Body of pancreas (tissue), 4 donors: ENCODE data around the gene ASMT. TPM values are rescaled to one million over a fixed set of nuclear protein-coding genes. Genes with fewer than 3 reads are reported as not detected.
"Not testable (repeated sequence)": the region's sequence is repeated elsewhere in the genome, so short reads cannot be mapped to it uniquely, and the experiment has no call there.

ENCODE experiments used
- ATAC-seq: fragments of 150-250 bp; one replicate; pipeline ENCODE4 v1.9.1; 2016
- DNase-seq, 4 donors: peaks; one replicate each; pipeline ENCODE4 v3.0.0-alpha.2; 2019
- H3K27ac ChIP-seq, 4 donors: fragments of 200-600 bp; sonication (generic); 1 replicate in 3 of 4; 2 replicates in 1 of 4; pipeline versions ENCODE4 v1.5.1 to v1.6.1; 2016 to 2019; ENCODE audit warnings: mild to moderate bottlenecking in 1 of 4, mixed read lengths in 1 of 4, moderate library complexity in 1 of 4
- H3K27me3 ChIP-seq, 2 donors: fragments of 200-600 bp; sonication (generic); one replicate each; pipeline ENCODE4 v1.6.0; 2016; ENCODE audit warnings: mild to moderate bottlenecking in 1 of 2
- H3K36me3 ChIP-seq, 2 donors: fragments of 200-600 bp; sonication (generic); replicated peaks in 1 of 2; 2 replicates each; pipeline ENCODE4 v1.5.1; 2016; ENCODE audit warnings: low read depth in 2 of 2; ENCODE audit not compliant: insufficient read depth in 1 of 2
- H3K4me1 ChIP-seq: fragments of 200-600 bp; sonication (generic); one replicate; pipeline ENCODE4 v1.6.0; 2016
- H3K4me3 ChIP-seq, 2 donors: fragments of 200-600 bp; sonication (generic); 1 replicate in 1 of 2; 2 replicates in 1 of 2; pipeline ENCODE4 v1.5.1; 2016 to 2019
- H3K9me3 ChIP-seq, 3 donors: fragments of 200-600 bp; sonication (generic); 1 replicate in 2 of 3; 2 replicates in 1 of 3; pipeline ENCODE4 v1.5.1; 2016
- CTCF ChIP-seq, 7 experiments: fragments of 450-650 bp in 4 of 7; fragments of 200-600 bp in 3 of 7; sonication (generic) in 3 of 7; IDR thresholded peaks; one replicate each; pipeline ENCODE4 v1.5.1; 2016 to 2019; ENCODE audit warnings: antibody characterized with exemption in 7 of 7
- POLR2A ChIP-seq, 3 donors: fragments of 450-650 bp; IDR thresholded peaks; one replicate each; pipeline ENCODE4 v1.6.1; 2016; ENCODE audit warnings: antibody characterized with exemption in 3 of 3, mild to moderate bottlenecking in 2 of 3
- WGBS, 2 donors: methylation state at CpG; one replicate each; pipeline ENCODE4 v1.1.5; 2017; 5-methylcytosine and 5-hydroxymethylcytosine counted together
- intact Hi-C: fragments of 100-400 bp; cut with DNase I; formaldehyde crosslinking; loops from one replicate; pipeline ENCODE4 v1.15.1; 2023
- total RNA-seq, 2 donors: library from RNA; depleted of rRNA; stranded (reverse); fragments of >200 nt; gene quantifications; one replicate each; pipeline ENCODE4 v1.1.0, GENCODE V29; 2016

Gene ASMT
- total RNA-seq, 2 donors from 2014 or later, result not detected

GRCh38 chrX:1673337-1673736, 58.5 kb downstream of the ASMT start:
- Histone ChIP-seq H3K4me3 (no peak overlapping the region), H3K27me3 (no peaks in the 10 kb centered on the region), H3K9me3 (no peaks in the 10 kb centered on the region), H3K36me3 (no peaks in the 10 kb centered on the region), H3K4me1 (no peaks in the 10 kb centered on the region), H3K27ac (no peak overlapping the region)
- DNase-seq (peak in 3 of 4 donors; percentile 20 to 46 (median 39)), ATAC-seq (no peak)
- intact Hi-C loops, result no loop called here
- 58 to 61% methylated on average over 7 of the region's 7 CpGs for WGBS, 2 donors
- no peak for TF ChIP-seq POLR2A (IDR thresholded peaks at IDR 0.05)
- TF ChIP-seq CTCF (IDR thresholded peaks at IDR 0.05), result peak; percentile 18 to 79 (median 52)

GRCh38 chrX:1676866-1677265, 62.0 kb downstream of the ASMT start:
- ATAC-seq, result no peak
- Histone ChIP-seq H3K9me3 (no peaks in the 10 kb centered on the region), H3K4me3 (no peak overlapping the region), H3K4me1 (no peaks in the 10 kb centered on the region), H3K27me3 (no peaks in the 10 kb centered on the region), H3K36me3 (no peaks in the 10 kb centered on the region), H3K27ac (no peak overlapping the region)
- DNase-seq, result no peak
- WGBS, 2 donors, result 69 to 71% methylated on average over 10 to 14 of the region's 14 CpGs
- no peak for TF ChIP-seq POLR2A (IDR thresholded peaks at IDR 0.05)
- no peak for TF ChIP-seq CTCF (IDR thresholded peaks at IDR 0.05)
- intact Hi-C loops, result no loop called here

GRCh38 chrX:1679238-1679637, 64.4 kb downstream of the ASMT start:
- H3K27me3 ChIP-seq, result no peaks in the 10 kb centered on the region
- ATAC-seq (no peak), DNase-seq (no peak)
- WGBS, 2 donors, result 52 to 58% methylated on average over 9 of the region's 9 CpGs
- H3K9me3 ChIP-seq, result no peaks in the 10 kb centered on the region
- H3K4me3 ChIP-seq, result no peak overlapping the region
- TF ChIP-seq CTCF (IDR thresholded peaks at IDR 0.05) (no peak), POLR2A (IDR thresholded peaks at IDR 0.05) (no peak)
- H3K27ac ChIP-seq, result no peak overlapping the region
- no peaks in the 10 kb centered on the region for H3K36me3 ChIP-seq
- H3K4me1 ChIP-seq, result no peaks in the 10 kb centered on the region
- intact Hi-C loops, result no loop called here

- no peaks in the 10 kb centered on the region for H3K9me3 ChIP-seq
- no peak overlapping the region for H3K27ac ChIP-seq
- no peaks in the 10 kb centered on the region for H3K4me1 ChIP-seq
- ATAC-seq (no peak), DNase-seq (no peak)
- intact Hi-C loops, result no loop called here
- TF ChIP-seq POLR2A (IDR thresholded peaks at IDR 0.05), result no peak
- no peak for TF ChIP-seq CTCF (IDR thresholded peaks at IDR 0.05)
- no peaks in the 10 kb centered on the region for H3K27me3 ChIP-seq
- H3K4me3 ChIP-seq, result no peak overlapping the region
- no peaks in the 10 kb centered on the region for H3K36me3 ChIP-seq
Measured at GRCh38 chrX:1681439-1681838, 66.6 kb downstream of the ASMT start.

GRCh38 chrX:1681856-1682255, 67.0 kb downstream of the ASMT start:
- H3K4me3 ChIP-seq, H3K4me1 ChIP-seq, intact Hi-C loops, H3K36me3 ChIP-seq, H3K9me3 ChIP-seq, ATAC-seq, DNase-seq, H3K27me3 ChIP-seq, H3K27ac ChIP-seq: not testable (repeated sequence)

- WGBS, 2 donors, result 83 to 87% methylated on average over 4 of the region's 4 CpGs
- H3K27ac ChIP-seq, ATAC-seq, intact Hi-C loops, H3K9me3 ChIP-seq, H3K36me3 ChIP-seq, DNase-seq, H3K4me3 ChIP-seq, H3K4me1 ChIP-seq, H3K27me3 ChIP-seq: not testable (repeated sequence)
Measured at GRCh38 chrX:1682501-1682900, 67.6 kb downstream of the ASMT start.

GRCh38 chrX:1684883-1685282, 70.0 kb downstream of the ASMT start:
- H3K27ac ChIP-seq, intact Hi-C loops, H3K4me3 ChIP-seq, H3K36me3 ChIP-seq, DNase-seq, H3K27me3 ChIP-seq, ATAC-seq, H3K9me3 ChIP-seq, H3K4me1 ChIP-seq: not testable (repeated sequence)
- 65 to 85% methylated on average over 3 to 6 of the region's 8 CpGs for WGBS, 2 donors

GRCh38 chrX:1685444-1685880, 70.6 kb downstream of the ASMT start:
- H3K4me1 ChIP-seq, DNase-seq, ATAC-seq, H3K4me3 ChIP-seq, intact Hi-C loops, H3K36me3 ChIP-seq, H3K27me3 ChIP-seq, H3K9me3 ChIP-seq, H3K27ac ChIP-seq: not testable (repeated sequence)
- WGBS, 2 donors, result 70 to 82% methylated on average over 1 to 2 of the region's 3 CpGs
